ENCODE results near the gene ATP9B.

ATP9B gene

DNA sequence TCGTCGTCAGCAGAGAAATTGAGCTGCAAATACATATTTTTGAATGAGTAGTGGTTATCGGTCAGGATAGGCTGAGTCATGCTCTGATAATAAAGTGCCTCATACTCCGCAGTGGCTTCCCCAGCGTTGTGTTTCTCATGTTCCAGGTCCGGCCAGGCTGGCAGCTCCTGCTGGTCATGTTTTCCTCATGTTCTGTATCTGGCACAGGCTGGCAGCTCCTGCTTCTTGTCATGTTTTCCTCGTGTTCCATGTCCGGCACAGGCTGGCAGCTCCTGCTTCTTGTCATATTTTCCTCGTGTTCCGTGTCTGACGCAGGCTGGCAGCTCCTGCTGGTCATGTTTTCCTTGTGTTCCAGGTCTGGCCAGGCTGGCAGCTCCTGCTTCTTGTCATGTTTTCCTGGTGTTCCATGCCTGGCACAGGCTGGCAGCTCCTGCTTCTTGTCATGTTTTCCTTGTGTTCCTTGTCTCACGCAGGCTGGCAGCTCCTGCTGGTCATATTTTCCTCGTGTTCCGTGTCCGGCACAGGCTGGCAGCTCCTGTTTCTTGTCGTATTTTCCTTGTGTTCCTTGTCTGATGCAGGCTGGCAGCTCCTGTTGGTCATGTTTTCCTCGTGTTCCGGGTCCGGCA lies 148.9 kb downstream of the ATP9B start:
- in situ Hi-C loops (cut with HindIII; ENCODE audit: low pct_unique_long_range_greater_than_20kb, low sequenced_read_pairs): no loop called here
- no peak for DNase-seq (ENCODE audit: low read depth in 1 of 2, low spot score in 1 of 2)
- TF ChIP-seq JUND (IDR thresholded peaks at IDR 0.05; ENCODE audit: low read depth): no peak

- no peak for DNase-seq (ENCODE audit: low read depth in 1 of 2, low spot score in 1 of 2)
- no peak for TF ChIP-seq JUND (IDR thresholded peaks at IDR 0.05; ENCODE audit: low read depth)
- in situ Hi-C loops (cut with HindIII; ENCODE audit: low pct_unique_long_range_greater_than_20kb, low sequenced_read_pairs): no loop called here
Measured at GRCh38 chr18:79218605-79219190, 149.5 kb downstream of the ATP9B start.

GRCh38 chr18:79221136-79221535 lies 151.9 kb downstream of the ATP9B start:
- DNase-seq (ENCODE audit: low read depth in 1 of 2, low spot score in 1 of 2): no peak
- no peak for TF ChIP-seq JUND (IDR thresholded peaks at IDR 0.05; ENCODE audit: low read depth)
- in situ Hi-C loops (cut with HindIII; ENCODE audit: low pct_unique_long_range_greater_than_20kb, low sequenced_read_pairs): no loop called here

- DNase-seq (ENCODE audit: low read depth in 1 of 2, low spot score in 1 of 2): no peak
- in situ Hi-C loops (cut with HindIII; ENCODE audit: low pct_unique_long_range_greater_than_20kb, low sequenced_read_pairs): no loop called here
- TF ChIP-seq JUND (IDR thresholded peaks at IDR 0.05; ENCODE audit: low read depth): no peak
Measured at GRCh38 chr18:79222790-79223189, 153.6 kb downstream of the ATP9B start.

- in situ Hi-C loops (cut with HindIII; ENCODE audit: low pct_unique_long_range_greater_than_20kb, low sequenced_read_pairs): no loop called here
- DNase-seq (ENCODE audit: low read depth in 1 of 2, low spot score in 1 of 2): no peak
- no peak for TF ChIP-seq JUND (IDR thresholded peaks at IDR 0.05; ENCODE audit: low read depth)
Measured at GRCh38 chr18:79223431-79223830, 154.2 kb downstream of the ATP9B start.

DNA sequence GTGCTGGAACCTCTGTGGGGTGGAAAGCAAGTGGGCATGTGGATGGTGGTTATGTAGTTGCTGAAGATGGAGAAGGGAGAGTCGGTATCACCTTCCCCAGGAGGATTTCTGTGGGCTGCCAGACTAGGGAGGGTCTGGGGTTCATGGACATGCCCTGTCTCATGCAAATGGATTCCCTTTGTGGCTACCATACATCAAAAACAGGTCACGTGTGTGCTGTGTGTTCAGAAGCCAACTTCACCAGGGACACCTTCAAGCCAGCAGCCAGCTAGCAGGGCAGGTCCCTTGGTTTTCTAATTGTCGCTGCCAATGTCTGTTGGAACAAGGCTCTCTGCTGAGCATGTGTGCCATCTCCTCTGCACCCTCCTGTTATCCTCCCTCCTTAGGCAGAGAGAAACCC lies 155.2 kb downstream of the ATP9B start:
- no peak for DNase-seq (ENCODE audit: low read depth in 1 of 2, low spot score in 1 of 2)
- in situ Hi-C loops (cut with HindIII; ENCODE audit: low pct_unique_long_range_greater_than_20kb, low sequenced_read_pairs): no loop called here

GRCh38 chr18:79227621-79228020 lies 158.4 kb downstream of the ATP9B start:
- no peak for TF ChIP-seq JUND (IDR thresholded peaks at IDR 0.05; ENCODE audit: low read depth)
- in situ Hi-C loops (cut with HindIII; ENCODE audit: low pct_unique_long_range_greater_than_20kb, low sequenced_read_pairs): no loop called here
- DNase-seq (ENCODE audit: low read depth in 1 of 2, low spot score in 1 of 2): no peak

More for the DNA sequence above, 155.2 kb downstream of the ATP9B start:
- TF ChIP-seq JUND (IDR thresholded peaks at IDR 0.05; ENCODE audit: low read depth): no peak

DNA sequence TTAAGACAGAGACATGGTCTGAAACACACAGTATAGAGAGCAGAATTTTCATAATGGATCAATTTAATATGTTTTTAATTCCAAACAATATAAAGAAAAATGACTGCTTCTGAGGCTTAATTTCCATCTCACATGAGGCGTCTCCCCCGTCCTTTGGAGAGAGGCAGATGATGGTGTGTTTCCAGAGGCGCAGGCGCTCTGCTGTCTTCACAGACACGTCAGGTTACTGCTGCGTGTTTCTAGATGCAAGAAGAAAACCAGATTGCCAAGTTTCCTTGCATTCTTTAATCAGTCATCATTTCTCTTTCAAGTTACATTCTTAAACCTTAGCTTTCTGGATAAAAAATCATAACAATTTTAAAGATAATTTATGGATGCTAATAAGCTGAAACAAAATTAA lies 160.2 kb downstream of the ATP9B start:
- TF ChIP-seq JUND (IDR thresholded peaks at IDR 0.05; ENCODE audit: low read depth): no peak
- DNase-seq (ENCODE audit: low read depth in 1 of 2, low spot score in 1 of 2): no peak
- in situ Hi-C loops (cut with HindIII; ENCODE audit: low pct_unique_long_range_greater_than_20kb, low sequenced_read_pairs): no loop called here

GRCh38 chr18:79234438-79234837 lies 165.2 kb downstream of the ATP9B start:
- no peak for TF ChIP-seq JUND (IDR thresholded peaks at IDR 0.05; ENCODE audit: low read depth)
- DNase-seq (ENCODE audit: low read depth in 1 of 2, low spot score in 1 of 2): no peak
- in situ Hi-C loops (cut with HindIII; ENCODE audit: low pct_unique_long_range_greater_than_20kb, low sequenced_read_pairs): no loop called here

DNA sequence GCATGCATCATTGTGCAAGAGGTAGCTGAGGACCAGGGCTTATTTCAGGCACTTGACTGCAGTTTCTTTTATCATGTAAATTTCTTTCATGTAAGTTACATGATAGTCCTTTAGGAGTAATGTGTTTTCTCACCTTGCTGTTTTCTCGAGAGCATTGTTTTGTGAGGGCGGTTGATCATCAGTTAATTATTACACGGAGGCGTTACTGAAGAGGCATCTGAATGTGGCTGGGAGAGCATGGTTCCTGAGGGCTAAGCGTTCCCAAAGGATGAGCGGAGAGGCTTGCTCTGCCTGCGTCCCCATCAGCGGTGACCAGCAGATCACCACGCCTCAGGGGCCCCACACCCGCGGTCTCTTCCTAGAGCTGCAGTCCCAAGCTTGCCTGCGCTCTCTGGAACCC lies 170.4 kb downstream of the ATP9B start:
- no peak for TF ChIP-seq JUND (IDR thresholded peaks at IDR 0.05; ENCODE audit: low read depth)
- in situ Hi-C loops (cut with HindIII; ENCODE audit: low pct_unique_long_range_greater_than_20kb, low sequenced_read_pairs): no loop called here
- no peak for DNase-seq (ENCODE audit: low read depth in 1 of 2, low spot score in 1 of 2)

DNA sequence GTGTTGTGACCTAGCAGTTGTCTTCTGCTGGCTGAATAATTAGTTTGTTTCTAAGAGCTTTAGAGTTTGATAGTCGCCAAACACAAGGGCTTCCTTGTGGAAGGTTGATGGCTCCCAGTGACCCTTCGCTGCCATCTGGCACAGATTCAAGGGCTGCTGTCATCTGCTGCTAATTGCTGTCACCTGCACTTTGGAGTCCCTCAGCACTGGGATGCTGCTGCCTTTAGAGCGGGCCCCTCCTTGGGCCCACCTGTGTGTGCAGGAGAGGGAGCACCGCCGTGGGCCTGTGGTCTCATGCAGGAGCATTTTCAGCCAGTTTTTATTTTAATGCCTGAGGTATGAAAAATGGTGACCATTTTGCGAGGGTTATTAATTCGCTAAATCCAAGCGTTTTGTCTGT lies 172.6 kb downstream of the ATP9B start:
- TF ChIP-seq JUND (IDR thresholded peaks at IDR 0.05; ENCODE audit: low read depth): no peak
- no peak for DNase-seq (ENCODE audit: low read depth in 1 of 2, low spot score in 1 of 2)
- in situ Hi-C loops (cut with HindIII; ENCODE audit: low pct_unique_long_range_greater_than_20kb, low sequenced_read_pairs): no loop called here

GRCh38 chr18:79242246-79242645 lies 173.1 kb downstream of the ATP9B start:
- in situ Hi-C loops (cut with HindIII; ENCODE audit: low pct_unique_long_range_greater_than_20kb, low sequenced_read_pairs): no loop called here
- no peak for TF ChIP-seq JUND (IDR thresholded peaks at IDR 0.05; ENCODE audit: low read depth)
- DNase-seq (ENCODE audit: low read depth in 1 of 2, low spot score in 1 of 2): no peak

- no peak for TF ChIP-seq JUND (IDR thresholded peaks at IDR 0.05; ENCODE audit: low read depth)
- in situ Hi-C loops (cut with HindIII; ENCODE audit: low pct_unique_long_range_greater_than_20kb, low sequenced_read_pairs): no loop called here
- DNase-seq (ENCODE audit: low read depth in 1 of 2, low spot score in 1 of 2): peak; percentile 4 to 93
Measured at GRCh38 chr18:79245517-79246001, 176.4 kb downstream of the ATP9B start.

All from T47D (cell line).